Activated naive CD8-positive, alpha-beta T cell treated with anti-CD3 and anti-CD28 coated beads for 36 hours (primary cell): Measurements from ENCODE around the gene VRK1. TPM values are rescaled to one million over a fixed set of nuclear protein-coding genes. Genes with fewer than 3 reads are reported as not detected.
"Not testable (repeated sequence)": the region's sequence is repeated elsewhere in the genome, so short reads cannot be mapped to it uniquely, and the experiment has no call there.

ENCODE experiments used
- DNase-seq: peaks from one replicate; pipeline ENCODE4 v3.0.0; 2021
- H3K27ac Mint-ChIP-seq: one replicate; pipeline ENCODE4 v1.8.0; 2022; ENCODE audit warnings: mild to moderate bottlenecking, moderate library complexity, mixed read lengths
- H3K27me3 Mint-ChIP-seq: one replicate; pipeline ENCODE4 v1.8.0; 2022; ENCODE audit warnings: mild to moderate bottlenecking, mixed read lengths
- H3K36me3 Mint-ChIP-seq: one replicate; pipeline ENCODE4 v1.8.0; 2021; ENCODE audit warnings: mild to moderate bottlenecking, mixed read lengths
- H3K4me1 Mint-ChIP-seq: one replicate; pipeline ENCODE4 v1.8.0; 2021; ENCODE audit warnings: mixed read lengths
- H3K4me3 Mint-ChIP-seq: one replicate; pipeline ENCODE4 v1.8.0; 2022; ENCODE audit warnings: mild to moderate bottlenecking, moderate library complexity, mixed read lengths
- H3K9me3 Mint-ChIP-seq: one replicate; pipeline ENCODE4 v1.8.0; 2022; ENCODE audit warnings: mixed read lengths
- total RNA-seq, 2 experiments: library from RNA; stranded (reverse); gene quantifications; one replicate each; pipeline ENCODE4 v1.2.3, GENCODE V29; 2021

Gene VRK1
- total RNA-seq, 2 experiments from 2014 or later = 85.7 to 96.8 TPM

GRCh38 chr14:96863327-96863985 lies 66.3 kb downstream of the VRK1 start:
- H3K27me3 Mint-ChIP-seq = no peaks in the 10 kb centered on the region
- no peak for DNase-seq

GRCh38 chr14:96863986-96864330 lies 66.8 kb downstream of the VRK1 start:
- Mint-ChIP-seq H3K4me1 (no peaks in the 10 kb centered on the region), H3K27me3 (no peaks in the 10 kb centered on the region), H3K4me3 (no peak overlapping the region), H3K9me3 (peaks cover 1% of the 10 kb centered on the region), H3K36me3 (peaks cover 44% of the 10 kb centered on the region), H3K27ac (no peak overlapping the region)
- no peak for DNase-seq

More at GRCh38 chr14:96863327-96863985, 66.3 kb downstream of the VRK1 start:
- Mint-ChIP-seq H3K9me3 (peaks cover 1% of the 10 kb centered on the region), H3K4me1 (no peaks in the 10 kb centered on the region), H3K4me3 (no peak overlapping the region), H3K36me3 (peaks cover 47% of the 10 kb centered on the region), H3K27ac (no peak overlapping the region)

GRCh38 chr14:96867634-96868033 lies 70.5 kb downstream of the VRK1 start:
- Mint-ChIP-seq H3K4me3 (no peak overlapping the region), H3K27me3 (no peaks in the 10 kb centered on the region), H3K4me1 (no peaks in the 10 kb centered on the region), H3K36me3 (peaks cover 39% of the 10 kb centered on the region), H3K27ac (no peak overlapping the region), H3K9me3 (peaks cover 1% of the 10 kb centered on the region)
- DNase-seq = no peak

GRCh38 chr14:96874127-96874526 lies 76.9 kb downstream of the VRK1 start:
- Mint-ChIP-seq H3K36me3 (peaks cover 26% of the 10 kb centered on the region), H3K27ac (no peak overlapping the region), H3K4me1 (no peaks in the 10 kb centered on the region), H3K9me3 (no peaks in the 10 kb centered on the region), H3K27me3 (no peaks in the 10 kb centered on the region), H3K4me3 (no peak overlapping the region)
- DNase-seq = no peak

- Mint-ChIP-seq H3K27ac (no peak overlapping the region), H3K4me3 (no peak overlapping the region), H3K4me1 (no peaks in the 10 kb centered on the region), H3K9me3 (peaks cover 2% of the 10 kb centered on the region), H3K27me3 (no peaks in the 10 kb centered on the region), H3K36me3 (peaks cover 28% of the 10 kb centered on the region)
- DNase-seq = no peak
These were observed 79.6 kb downstream of the VRK1 start for GRCh38 chr14:96876747-96877146.

- no peak overlapping the region for H3K27ac Mint-ChIP-seq
- H3K9me3 Mint-ChIP-seq = peaks cover 5% of the 10 kb centered on the region
- peaks cover 33% of the 10 kb centered on the region for H3K36me3 Mint-ChIP-seq
- no peaks in the 10 kb centered on the region for H3K27me3 Mint-ChIP-seq
- H3K4me3 Mint-ChIP-seq = no peak overlapping the region
- DNase-seq = no peak
- no peaks in the 10 kb centered on the region for H3K4me1 Mint-ChIP-seq
These were observed 84.5 kb downstream of the VRK1 start for GRCh38 chr14:96881713-96882112.

GRCh38 chr14:96883974-96884373 lies 86.8 kb downstream of the VRK1 start:
- H3K27ac Mint-ChIP-seq, H3K4me3 Mint-ChIP-seq, H3K4me1 Mint-ChIP-seq, H3K27me3 Mint-ChIP-seq, DNase-seq, H3K9me3 Mint-ChIP-seq: not testable (repeated sequence)
- H3K36me3 Mint-ChIP-seq = peaks cover 31% of the 10 kb centered on the region

GRCh38 chr14:96888158-96888557 lies 91.0 kb downstream of the VRK1 start:
- no peak overlapping the region for H3K27ac Mint-ChIP-seq
- DNase-seq = no peak
- H3K36me3 Mint-ChIP-seq = peaks cover 14% of the 10 kb centered on the region
- no peaks in the 10 kb centered on the region for H3K27me3 Mint-ChIP-seq
- no peaks in the 10 kb centered on the region for H3K4me1 Mint-ChIP-seq
- no peak overlapping the region for H3K4me3 Mint-ChIP-seq
- peaks cover 1% of the 10 kb centered on the region for H3K9me3 Mint-ChIP-seq

- no peak overlapping the region for H3K4me3 Mint-ChIP-seq
- DNase-seq = no peak
- H3K36me3 Mint-ChIP-seq = peaks cover 14% of the 10 kb centered on the region
- H3K4me1 Mint-ChIP-seq = peaks cover 2% of the 10 kb centered on the region
- H3K27me3 Mint-ChIP-seq = no peaks in the 10 kb centered on the region
- H3K27ac Mint-ChIP-seq = no peak overlapping the region
- peaks cover 1% of the 10 kb centered on the region for H3K9me3 Mint-ChIP-seq
These were observed 91.4 kb downstream of the VRK1 start for GRCh38 chr14:96888593-96888992.

DNA sequence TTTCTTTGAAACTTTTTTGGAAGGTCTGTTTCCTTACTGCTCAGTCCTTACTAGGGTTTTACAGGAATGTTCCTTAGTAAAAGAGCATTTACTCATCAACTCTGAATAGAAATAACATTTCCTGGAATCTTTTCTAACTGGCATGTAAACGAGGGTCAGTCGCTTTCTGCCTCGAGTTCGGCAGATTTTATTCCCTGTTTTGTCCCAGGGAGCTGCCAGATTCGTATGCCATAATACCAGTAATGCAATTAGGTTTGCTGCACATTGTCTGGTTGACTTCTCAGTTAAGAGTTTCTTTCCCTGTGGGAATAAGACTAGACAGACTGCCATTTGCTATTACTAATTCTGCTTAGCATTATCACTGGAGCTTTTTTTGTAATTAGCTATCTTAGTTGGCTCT lies 91.9 kb downstream of the VRK1 start:
- Mint-ChIP-seq H3K4me1 (peaks cover 6% of the 10 kb centered on the region), H3K27me3 (no peaks in the 10 kb centered on the region), H3K27ac (no peak overlapping the region), H3K4me3 (no peak overlapping the region), H3K36me3 (peaks cover 12% of the 10 kb centered on the region), H3K9me3 (no peaks in the 10 kb centered on the region)
- DNase-seq = no peak

- Mint-ChIP-seq H3K36me3 (peaks cover 13% of the 10 kb centered on the region), H3K9me3 (no peaks in the 10 kb centered on the region), H3K4me3 (no peak overlapping the region), H3K4me1 (peaks cover 14% of the 10 kb centered on the region), H3K27ac (peak overlapping the region; percentile 24), H3K27me3 (no peaks in the 10 kb centered on the region)
- DNase-seq = peak; percentile 8
These were observed 96.9 kb downstream of the VRK1 start for GRCh38 chr14:96893966-96894622.

DNA sequence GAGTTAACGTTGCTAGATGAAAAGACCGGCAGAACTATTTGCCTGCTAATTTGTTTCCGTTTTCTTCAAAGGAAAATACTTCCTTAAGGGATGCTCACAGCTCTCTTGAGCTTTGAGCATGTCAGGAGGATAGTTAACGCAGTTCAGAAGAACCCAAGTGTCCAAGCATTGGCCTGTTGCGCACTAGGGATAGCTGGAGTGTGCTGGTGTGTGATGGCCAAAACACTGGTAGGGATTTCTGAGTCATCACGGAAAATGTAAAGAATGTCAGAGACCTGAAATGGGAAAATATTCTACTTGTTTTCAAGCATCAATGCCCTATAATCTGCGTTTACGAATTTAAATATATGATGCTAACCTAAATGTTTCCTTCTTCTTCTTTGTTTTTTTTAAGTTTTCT lies 97.8 kb downstream of the VRK1 start:
- no peaks in the 10 kb centered on the region for H3K9me3 Mint-ChIP-seq
- H3K27me3 Mint-ChIP-seq = no peaks in the 10 kb centered on the region
- H3K4me3 Mint-ChIP-seq = no peak overlapping the region
- H3K36me3 Mint-ChIP-seq = peaks cover 13% of the 10 kb centered on the region
- no peak for DNase-seq
- peaks cover 14% of the 10 kb centered on the region for H3K4me1 Mint-ChIP-seq
- H3K27ac Mint-ChIP-seq = no peak overlapping the region

DNA sequence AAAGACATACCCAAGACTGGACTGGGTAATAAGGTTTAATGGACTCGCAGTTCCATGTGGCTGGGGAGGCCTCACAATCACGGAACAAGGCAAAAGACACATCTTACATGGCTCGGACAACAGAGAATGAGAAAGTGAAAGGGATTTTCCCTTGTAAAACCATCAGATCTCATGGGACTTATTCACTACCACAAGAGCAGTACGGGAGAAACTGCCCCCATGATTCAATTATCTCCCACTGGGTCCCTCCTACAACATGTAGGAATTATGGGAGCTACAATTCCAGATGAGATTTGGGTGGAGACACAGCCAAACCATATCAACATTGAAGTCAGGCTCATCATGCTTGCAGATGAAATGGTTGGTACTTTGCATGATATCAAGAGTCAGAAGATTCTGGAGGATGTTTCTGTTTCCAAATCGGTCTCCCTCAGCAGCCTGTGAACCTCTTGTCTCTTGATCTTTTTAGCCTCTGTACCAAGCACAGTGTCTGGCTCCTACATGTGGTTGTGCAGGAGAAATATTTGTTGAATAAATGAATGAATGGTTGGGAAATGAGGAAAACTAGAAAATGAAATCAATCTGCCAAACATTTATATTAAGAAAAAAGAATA lies 98.6 kb downstream of the VRK1 start:
- Mint-ChIP-seq H3K27me3 (no peaks in the 10 kb centered on the region), H3K36me3 (peaks cover 13% of the 10 kb centered on the region), H3K9me3 (no peaks in the 10 kb centered on the region), H3K27ac (no peak overlapping the region), H3K4me3 (no peak overlapping the region), H3K4me1 (peaks cover 14% of the 10 kb centered on the region)
- DNase-seq = no peak

GRCh38 chr14:96897184-96897583 lies 100.0 kb downstream of the VRK1 start:
- H3K4me1 Mint-ChIP-seq = peaks cover 18% of the 10 kb centered on the region
- no peak for DNase-seq

GRCh38 chr14:96901227-96901626 lies 104.0 kb downstream of the VRK1 start:
- no peak overlapping the region for H3K27ac Mint-ChIP-seq
- DNase-seq = no peak
- H3K36me3 Mint-ChIP-seq = peaks cover 19% of the 10 kb centered on the region
- peaks cover 4% of the 10 kb centered on the region for H3K4me1 Mint-ChIP-seq
- no peaks in the 10 kb centered on the region for H3K9me3 Mint-ChIP-seq
- no peaks in the 10 kb centered on the region for H3K27me3 Mint-ChIP-seq
- no peak overlapping the region for H3K4me3 Mint-ChIP-seq

More at GRCh38 chr14:96897184-96897583, 100.0 kb downstream of the VRK1 start:
- H3K4me3 Mint-ChIP-seq = no peak overlapping the region
- no peaks in the 10 kb centered on the region for H3K9me3 Mint-ChIP-seq
- H3K27me3 Mint-ChIP-seq = no peaks in the 10 kb centered on the region
- H3K27ac Mint-ChIP-seq = no peak overlapping the region
- peaks cover 10% of the 10 kb centered on the region for H3K36me3 Mint-ChIP-seq

DNA sequence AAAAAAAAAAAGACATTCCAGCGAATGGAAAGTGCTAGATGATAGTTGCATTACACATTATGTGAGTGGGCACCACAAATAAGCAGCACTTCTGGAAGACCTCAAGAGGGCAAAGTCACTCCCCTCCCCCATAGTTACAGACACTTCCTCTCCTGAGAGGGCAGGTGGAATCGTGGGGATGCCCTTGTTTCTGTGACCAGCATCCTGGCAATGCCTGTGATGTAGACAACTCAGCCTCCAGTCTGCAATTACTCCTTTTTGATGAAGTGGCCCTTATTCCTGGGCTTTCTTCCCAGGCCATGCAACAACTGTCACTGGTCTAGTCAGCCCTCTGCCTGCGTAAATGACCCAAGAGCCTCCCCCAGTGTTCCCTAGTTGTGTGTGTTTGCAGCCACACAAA lies 104.8 kb downstream of the VRK1 start:
- H3K36me3 Mint-ChIP-seq = peaks cover 19% of the 10 kb centered on the region
- H3K27ac Mint-ChIP-seq = no peak overlapping the region
- DNase-seq = no peak
- H3K4me3 Mint-ChIP-seq = no peak overlapping the region
- H3K9me3 Mint-ChIP-seq = no peaks in the 10 kb centered on the region
- H3K27me3 Mint-ChIP-seq = no peaks in the 10 kb centered on the region
- peaks cover 4% of the 10 kb centered on the region for H3K4me1 Mint-ChIP-seq
